ENCODE results near the gene SH2D2A.

SH2D2A gene

DNA sequence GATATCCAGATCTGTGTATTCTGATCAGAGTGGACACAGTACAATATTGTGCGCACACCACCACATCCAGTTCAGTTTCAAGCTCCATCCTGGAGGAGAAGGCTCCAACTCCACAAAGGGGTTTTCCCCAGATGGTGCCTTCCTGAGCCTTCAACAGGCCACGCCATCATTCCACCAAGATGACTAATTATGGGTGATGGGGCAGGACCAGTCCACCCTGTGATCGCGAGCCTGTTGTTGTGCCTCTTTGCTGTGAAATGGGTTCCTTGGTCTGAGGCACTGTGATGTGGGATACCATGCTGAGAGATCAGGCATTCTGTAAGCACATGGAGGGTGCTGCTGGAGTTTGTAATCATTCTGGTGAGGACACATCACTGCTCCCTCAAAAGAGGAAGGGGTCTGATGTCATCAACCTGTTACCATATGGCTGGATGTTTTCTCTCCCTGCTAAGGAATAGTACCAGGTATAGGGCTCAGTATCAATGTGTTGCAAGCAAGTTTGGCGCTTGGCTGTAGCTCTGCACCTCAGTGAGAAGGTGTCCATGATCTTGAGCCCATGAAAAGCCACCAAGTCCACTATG, 6.7 kb upstream of the SH2D2A start:
- no peak for DNase-seq (ENCODE audit: low spot score)

DNA sequence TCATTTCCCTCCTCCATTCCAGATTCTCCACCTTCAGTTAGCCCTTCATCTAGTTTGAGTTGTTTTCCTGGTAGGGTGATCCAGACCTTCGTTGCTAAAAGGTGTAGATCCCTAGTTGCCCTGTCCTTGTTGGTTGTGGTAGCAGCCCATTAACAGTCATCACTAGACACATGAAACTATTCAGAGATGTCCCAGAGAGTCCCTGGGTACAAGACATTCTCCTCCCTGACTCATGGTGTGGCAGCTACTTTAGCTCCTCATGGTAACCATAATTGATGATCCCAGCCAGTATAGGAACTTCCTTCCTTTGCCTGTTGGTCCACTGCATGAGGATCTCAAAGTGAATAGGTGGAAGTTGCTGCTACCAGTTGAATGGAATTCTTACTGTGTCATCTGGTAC, 6.0 kb upstream of the SH2D2A start:
- no peak for DNase-seq (ENCODE audit: low spot score)

DNA sequence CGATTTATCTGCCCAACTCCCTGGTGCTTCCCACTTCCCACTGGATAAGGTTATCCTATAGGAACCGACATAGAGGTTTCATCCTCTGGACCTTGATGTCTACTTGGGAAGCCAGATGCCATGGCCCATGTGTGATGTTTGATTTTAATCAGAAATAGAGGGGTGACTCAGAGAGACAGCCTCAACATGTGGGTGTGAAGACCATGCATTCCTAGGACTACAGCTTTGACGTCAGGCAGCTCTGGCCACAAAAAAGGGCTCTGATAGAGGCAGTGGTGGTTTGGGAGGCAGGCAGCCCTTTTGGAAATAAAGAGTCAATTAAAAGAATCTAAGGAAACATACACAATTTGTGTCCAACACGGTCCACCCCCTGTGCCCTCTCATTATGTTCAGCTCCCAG, 5.2 kb upstream of the SH2D2A start:
- no peak for DNase-seq (ENCODE audit: low spot score)

DNA sequence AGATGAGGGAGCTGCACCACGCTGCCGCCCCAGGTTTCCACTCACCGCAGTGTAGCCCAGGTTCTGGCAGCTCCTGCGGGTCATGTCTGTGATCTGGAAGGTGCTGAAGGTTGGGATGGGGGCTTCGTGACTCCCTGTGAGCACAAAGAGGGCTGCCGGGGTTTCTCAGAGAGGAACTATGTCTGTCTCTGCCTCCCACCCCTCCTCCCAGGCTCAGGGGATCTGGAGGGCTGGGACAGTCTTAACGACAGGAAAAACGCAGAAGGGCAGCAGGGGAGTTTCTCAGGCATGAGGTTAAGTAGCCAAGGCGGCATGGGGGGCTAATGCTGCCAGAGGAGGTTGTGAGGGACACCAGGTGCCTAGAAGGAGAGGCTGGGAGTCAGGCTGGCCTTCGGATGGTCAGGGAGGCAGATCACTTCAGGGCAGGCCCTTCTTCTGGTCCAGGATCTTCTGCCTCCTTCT, 656 bp downstream of the SH2D2A start:
- no peak for DNase-seq (ENCODE audit: low spot score)

DNA sequence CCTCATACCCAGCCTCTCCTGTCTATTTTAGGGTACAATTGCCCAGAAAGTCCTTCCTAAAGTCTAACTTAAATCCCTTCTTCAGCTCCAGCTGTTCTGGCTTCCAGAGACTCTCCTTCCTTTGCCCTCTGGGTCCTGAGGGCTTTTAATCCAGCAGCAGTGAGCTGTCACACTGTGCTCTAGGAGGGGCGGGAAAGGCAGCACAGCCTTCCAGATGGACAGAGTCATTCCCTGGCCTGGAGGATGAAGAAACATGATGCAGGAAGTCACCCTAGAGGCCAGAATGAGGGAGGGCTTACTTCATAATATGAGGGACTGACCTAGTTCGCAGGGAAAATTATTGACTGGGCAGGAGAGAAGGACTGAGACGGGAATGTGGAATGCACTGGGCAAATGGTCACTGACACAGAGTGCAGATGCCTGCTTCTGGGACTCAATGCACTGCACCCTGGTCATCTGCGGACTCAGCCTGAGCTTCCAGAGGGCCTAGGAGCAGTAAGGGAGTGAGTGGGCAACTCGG, 1.3 kb downstream of the SH2D2A start:
- DNase-seq (ENCODE audit: low spot score), result no peak

DNA sequence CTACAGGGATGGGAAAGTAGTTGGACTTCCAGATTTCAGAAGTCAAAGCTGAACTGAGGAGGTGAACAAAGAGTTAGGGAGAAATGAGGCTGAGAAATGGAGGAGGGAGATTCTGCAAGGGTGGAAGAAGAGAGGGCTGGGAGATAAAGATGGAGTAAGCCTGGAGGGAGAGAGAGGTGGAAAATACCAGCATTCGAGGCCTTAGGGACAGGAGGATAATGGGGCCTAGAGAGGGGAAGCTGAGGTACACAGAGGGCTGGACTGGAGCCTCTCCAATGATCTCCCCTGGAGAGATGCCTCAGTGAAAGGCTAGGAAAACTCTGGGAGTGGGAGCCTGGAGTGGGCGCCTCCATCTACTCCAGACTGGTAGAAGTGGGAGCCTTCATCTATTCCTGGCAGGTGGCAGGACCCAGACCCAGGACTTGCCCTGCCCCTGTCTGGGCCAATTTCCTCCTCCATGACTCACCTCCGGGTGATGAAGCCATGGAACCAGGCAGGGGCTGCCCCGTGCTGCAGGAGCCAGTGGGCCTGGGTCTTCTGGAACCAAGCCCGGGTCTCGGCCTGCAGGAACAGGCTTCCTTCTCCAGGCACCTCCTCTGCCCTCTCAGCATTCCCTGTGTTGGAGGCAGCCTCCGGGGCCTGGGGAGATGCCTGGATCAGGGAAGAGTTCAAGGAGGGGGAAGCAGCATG, 1.9 kb downstream of the SH2D2A start:
- no peak for DNase-seq (ENCODE audit: low spot score)

DNA sequence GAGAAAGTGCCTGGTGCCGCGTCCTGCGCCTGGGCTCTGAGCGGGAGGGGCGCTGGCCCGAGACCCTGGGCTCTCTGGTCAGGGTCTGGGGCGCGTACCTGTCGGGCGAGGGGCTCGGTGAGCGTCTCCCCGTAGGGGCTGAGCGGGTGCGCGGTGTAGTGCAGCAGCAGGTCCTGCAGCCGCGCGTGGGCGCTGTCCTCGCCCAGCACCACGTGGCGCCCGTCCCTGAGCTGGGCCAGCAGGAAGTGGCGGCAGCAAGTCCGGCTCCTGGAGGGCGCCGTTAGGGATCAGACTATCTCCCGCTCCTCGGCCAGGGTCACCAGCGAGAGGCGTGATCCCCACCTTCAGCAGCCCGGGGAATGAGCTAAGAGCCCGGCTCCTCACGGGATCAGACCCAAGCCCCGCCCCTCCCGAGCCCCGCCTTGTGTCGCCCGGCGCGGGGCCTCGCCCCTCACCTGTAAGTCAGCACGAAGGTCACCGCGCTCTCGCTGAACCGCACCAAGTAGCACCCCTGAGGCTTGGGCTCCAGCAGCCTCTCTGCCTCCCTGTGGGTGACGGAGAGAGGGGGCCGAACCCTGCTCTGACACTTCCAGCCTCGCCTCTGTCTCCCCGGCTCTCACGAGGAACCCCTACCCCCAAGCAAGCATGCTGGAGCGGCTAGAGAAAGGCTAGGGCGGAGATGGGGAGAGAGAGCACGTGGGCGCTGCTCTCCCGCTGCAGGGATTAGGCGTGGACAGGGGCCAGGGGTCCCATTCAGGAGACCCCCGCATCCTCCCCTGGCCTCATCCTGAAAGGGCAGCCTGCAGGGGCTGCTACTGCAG, 2.7 kb downstream of the SH2D2A start:
- DNase-seq (ENCODE audit: low spot score), result no peak

DNA sequence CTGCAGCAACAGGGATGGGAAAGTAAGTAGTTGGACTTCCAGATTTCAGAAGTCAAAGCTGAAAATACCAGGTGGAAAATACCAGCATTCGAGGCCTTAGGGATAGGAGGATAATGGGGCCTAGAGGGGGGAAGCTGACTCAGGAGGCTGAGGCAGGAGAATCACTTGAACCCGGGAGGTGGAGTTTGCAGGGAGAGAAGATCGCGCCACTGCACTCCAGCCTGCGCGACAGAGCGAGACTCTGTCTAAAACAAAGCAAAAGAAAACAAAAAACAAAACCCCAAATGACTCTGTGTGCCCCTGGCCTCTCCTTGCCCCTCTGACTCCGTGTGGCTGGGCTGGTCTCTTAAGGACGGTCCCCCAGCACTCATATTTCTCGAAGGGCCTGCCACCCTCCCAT, 3.4 kb downstream of the SH2D2A start:
- DNase-seq (ENCODE audit: low spot score), result no peak

DNA sequence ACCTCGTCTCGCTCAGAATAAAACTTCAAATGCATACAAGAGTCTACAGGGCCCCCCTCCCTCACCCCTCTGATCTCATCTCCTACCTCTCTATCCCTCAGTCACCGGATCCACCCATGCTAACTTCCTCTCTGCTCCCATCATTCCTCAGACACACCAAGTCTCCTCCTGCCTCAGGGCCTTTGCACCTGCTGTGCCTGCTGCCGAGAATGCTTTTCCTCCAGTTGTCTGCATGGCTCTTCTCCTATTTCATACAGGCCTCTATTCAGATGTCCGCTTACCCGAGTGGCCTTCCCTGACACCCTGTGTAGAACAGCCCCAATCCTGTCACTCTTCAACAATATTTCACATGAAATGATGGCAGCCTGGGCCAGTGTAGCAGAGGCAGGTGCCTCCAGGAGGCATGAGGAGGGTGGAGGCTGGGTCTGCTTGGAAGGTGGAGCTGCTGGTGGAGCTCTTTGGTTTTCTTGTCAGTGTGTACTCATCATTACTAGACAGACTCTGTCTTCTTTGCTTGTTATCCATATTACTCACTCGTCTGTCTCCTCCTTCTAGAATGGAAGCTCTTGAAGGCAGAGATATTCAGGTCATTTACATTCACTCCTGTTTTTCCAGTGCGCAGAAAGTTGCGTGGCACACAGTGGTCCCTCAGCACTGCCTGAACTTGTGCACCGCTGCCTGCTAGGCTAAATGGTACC, 4.2 kb downstream of the SH2D2A start:
- no peak for DNase-seq (ENCODE audit: low spot score)

DNA sequence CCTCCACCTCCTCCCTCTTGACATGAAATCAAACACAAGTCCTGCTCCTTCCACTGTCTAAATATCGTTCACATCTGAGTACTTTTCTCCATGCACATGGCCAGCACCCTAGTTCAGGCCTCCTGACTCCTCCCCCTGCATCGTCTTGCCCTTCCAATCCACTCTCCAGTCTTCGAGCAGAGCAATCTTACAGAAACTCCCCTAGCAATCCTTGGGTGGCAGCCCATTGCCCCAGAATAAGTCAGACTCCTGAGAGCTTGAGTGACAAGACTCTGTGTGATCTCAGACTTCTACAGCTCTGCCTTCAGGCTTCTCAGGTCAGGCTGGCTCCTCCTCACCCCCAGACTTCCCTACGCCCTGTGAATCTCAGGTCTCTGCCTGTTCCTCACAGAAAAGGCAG, 5.5 kb downstream of the SH2D2A start:
- no peak for DNase-seq (ENCODE audit: low spot score)

DNA sequence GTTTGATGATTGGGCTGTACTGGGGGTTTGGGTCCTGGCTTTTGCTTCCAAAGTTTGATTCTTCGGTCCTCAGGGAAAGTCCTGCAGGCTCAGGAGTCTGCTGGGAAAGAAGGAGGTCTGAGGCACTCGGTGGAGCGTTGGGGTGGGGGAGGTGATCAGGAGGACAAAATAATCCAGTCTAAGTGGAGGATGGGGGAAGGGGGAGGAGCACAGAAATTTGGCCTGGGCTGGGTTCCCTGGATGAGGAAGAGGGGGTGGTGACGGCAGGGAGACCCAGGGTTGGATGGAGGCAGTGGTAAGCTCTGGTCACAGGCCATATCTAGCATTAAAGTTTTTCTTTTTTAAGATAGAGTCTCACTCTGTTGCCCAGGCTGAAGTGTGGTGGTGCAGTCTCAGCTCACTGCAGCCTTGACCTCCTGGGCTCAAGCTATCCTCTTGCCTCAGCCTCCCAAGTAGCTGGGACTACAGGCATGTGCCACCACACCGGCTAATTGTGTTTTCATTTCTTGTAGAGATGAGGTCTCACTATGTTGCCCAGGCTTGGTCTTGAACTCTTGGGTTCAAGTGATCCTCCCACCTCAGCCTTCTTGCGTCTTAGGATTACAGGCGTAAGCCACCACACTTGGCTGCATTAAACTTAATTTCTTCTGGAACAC, 6.8 kb downstream of the SH2D2A start:
- no peak for DNase-seq (ENCODE audit: low spot score)

DNA sequence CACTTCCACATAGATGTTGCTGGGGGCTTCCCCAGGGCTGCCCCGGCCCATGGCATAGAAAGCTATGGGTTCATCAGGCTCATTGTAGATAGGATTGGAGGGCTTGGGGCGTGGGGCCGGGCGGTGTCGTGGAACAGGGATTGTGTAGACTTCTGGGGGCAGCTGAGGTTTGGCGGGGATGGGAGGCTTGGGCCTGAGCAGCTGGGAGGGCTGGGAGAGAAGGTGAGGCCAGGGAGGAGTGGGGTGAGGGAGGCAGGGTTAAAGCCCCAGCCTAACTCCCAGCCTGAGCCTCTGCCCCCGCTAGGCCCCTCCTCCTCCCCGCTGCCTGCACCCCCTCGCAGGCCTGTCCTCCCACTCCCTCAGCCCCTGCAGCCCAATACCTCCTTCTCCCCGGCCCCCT, 7.4 kb downstream of the SH2D2A start:
- no peak for DNase-seq (ENCODE audit: low spot score)

DNA sequence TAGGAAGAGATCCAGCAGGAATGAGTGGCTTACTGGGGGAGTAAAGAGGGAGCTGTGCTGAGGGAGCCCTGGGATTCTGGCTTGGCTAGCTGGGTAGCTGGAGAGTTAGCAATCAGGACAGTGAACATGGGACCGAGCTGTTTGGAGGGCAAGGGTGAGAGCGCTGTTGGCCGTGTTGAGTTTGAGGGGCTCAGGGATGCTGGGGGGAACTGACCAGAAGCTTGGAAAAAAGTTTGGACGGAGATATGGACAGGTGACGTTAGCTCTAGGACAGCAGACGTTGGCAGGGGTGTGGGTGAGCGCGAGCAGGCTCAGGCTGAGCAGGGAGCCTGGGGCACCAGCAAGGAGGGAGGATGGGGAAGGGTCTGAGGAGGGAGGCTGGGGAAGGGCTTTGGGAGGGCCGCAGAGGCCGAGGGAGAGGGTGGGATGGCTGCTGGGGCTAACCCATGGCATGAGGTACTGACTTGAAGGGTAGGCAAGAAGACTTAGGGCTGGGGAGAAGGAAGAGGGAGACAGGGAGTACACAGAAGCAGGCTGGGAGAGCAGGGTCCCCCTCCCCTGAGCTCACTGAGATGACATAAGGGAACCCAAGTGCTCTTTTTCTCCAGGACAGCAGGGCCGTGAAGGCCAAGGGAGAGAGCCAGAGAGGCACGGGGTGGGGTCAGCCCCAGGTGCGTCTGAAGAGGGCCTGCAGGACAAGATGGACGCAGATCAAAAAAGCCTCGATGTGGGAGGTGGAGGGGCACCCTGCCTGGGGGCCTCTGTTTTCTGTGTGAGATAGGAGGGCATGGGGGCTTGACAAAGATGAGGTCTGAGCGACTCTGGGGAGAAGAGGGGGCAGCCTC, 8.2 kb downstream of the SH2D2A start:
- no peak for DNase-seq (ENCODE audit: low spot score)

DNA sequence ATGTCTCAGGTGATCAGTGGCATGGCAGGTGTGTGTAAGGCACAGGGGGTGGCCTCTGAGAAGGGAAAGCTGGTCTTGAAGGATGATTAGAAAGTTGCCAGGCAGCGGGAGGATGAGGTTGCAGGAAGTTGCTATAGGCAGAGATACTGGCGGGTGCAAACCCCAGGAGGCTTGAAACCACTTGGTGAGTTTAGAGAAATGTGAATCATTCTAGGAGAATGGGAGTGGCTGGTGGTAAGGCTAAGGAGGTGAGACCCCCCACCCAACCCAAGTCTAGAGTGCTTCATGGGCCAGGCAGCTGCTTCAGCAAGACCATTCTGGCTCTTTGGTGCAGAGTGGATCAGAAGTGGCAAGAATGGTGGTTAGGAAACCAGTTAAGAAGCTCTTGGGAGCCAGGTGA, 9.0 kb downstream of the SH2D2A start:
- DNase-seq (ENCODE audit: low spot score), result no peak

DNA sequence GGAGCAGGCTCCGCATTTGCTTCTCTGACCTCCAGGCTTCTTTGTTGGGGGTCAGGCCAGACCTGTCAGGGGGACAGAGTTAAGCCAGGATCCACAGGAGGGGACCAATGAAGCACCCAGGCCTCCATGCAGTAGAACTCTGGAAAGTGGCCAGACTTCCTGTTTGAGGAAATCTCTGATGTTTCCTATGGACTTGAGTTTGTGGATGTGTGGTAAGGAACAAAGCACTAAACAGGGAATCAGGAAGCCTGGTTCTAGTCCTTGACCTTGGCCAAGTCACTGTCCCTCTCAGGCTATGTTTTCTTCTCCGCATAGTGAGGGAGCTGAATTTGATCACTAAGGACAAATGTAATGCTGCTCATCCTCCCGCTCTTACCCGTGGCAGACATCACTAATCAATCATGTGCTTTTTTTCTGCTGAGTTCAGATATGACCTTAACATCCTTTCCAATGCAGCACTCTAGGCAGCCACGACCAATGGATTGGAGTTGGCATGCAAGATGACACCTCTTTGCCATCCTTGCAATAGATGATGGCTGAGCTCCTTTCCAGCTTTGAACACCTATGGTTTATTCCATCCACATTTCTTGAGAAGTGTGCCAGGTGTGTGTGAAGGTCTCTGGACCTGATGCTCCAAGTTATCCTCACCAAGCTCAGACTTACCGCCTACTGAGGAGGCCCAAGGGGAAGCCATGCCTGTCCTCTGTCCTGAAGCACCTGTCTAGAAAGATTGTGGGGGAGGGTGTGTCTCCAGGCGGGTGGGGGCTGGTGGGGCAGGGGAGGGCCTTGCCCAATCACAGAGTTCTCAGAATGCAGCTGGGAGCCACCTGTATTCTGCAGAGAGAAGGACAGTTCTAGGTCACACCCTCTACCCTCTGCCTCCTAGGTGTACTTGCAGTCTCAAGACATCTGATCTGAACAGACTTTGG, 9.9 kb downstream of the SH2D2A start:
- DNase-seq (ENCODE audit: low spot score), result no peak

DNA sequence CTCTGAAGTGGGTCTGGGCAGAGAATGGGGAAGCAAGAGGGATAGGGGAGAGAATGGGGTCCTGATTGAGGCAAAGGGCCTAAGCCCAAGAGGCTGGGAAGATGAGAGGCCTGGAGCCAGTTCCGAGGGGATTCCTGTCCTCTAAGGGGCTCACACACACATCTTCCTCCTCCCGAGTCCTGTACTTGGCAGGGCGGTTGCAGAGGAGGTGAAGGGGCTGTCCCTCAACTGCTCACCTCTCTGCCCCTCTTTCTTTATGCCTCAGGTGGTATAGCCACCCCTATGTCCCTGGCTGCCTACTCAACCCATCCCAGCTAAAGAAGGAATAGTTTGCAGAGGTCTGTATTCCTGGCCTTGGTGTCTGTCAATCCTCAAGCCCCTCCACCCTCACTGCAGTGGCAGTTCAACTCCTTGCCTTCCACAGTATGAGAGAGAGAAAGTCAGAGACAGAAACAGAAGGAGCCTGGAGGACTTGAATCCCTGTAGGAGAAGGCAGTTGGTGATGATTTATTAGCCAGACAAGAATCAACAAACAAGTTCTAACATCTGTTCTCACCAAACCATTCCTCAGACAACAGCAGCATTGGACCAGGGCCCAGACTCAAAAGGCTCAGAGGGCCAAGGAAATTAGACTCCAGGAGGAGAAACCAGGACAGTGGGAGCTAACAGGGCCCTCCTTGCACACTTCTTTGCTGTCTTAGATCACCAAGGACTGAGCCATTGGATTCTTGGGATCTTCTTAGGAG, 10.7 kb downstream of the SH2D2A start:
- no peak for DNase-seq (ENCODE audit: low spot score)

DNA sequence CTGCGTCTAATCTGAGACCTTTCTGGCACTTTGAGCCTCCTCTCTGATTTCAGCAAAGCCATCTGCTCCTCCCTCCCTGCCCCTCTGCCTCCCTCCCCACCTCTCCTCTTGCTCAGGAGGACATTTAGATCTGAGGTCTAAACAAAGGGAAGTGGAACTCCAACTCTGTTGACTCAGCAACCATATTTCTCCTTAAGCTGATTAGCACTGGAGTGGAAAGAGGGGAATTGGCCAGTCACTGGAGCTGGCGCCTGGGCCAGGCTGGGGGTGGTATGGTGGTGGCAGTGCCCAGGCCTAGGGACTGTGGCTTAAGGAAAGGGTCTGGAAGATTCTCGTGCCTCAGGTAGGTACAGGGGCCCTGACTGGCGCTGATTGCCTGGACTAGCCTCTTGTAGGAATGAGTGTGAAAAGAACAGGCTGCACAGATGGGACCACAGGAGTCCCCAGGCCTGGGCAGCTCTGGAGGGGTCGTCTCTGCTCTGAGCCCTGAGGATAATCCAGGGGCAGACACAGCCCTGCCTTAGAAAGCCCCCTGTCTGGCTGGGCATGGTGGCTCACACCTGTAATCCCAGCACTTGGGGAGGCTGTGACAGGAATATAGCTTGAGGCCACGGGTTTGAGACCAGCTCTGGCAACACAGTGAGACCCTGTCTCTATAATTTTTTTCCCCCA, 11.9 kb downstream of the SH2D2A start:
- no peak for DNase-seq (ENCODE audit: low spot score)

DNA sequence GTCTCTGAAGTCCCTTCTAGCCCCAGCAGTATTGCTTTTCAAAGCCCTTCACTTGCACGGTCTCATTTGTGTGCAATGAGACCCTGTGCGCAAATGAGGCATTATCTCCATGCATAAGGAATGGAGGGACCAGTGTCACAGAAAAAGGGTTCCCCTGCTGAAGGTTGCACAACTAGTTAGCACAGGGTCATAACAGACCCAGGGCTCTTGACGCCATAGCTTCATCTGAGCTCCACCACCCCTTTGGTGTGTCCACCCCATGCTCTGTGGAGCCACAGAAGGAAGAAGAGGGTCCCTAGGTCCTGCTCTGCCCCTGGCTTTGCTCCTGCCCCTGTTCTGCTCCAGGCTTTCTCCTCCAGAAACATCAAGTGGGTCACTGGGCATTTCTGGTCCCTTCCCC, 12.6 kb downstream of the SH2D2A start:
- DNase-seq (ENCODE audit: low spot score), result no peak

All from left forelimb (tissue), 1 donor.